Naive thymus-derived CD4-positive, alpha-beta T cell (primary cell): ENCODE data around the gene DLG4. TPM values are rescaled to one million over a fixed set of nuclear protein-coding genes. Genes with fewer than 3 reads are reported as not detected.

ENCODE experiments used
- ATAC-seq: fragments of 150-1000 bp; cut with Tn5 transposase; 2 replicates; pipeline ENCODE4 v1.10.0; 2021; ENCODE audit warnings: mild to moderate bottlenecking, moderate library complexity
- CTCF ChIA-PET: fragments of 350-600 bp; sonication (Branson Sonifier 250); formaldehyde crosslinking; loops from one replicate; lab custom pipeline; 2021; ENCODE audit warnings: antibody characterized with exemption; lab: Charles Lee
- POLR2A ChIA-PET: fragments of 350-600 bp; sonication (Branson Sonifier 250); formaldehyde crosslinking; loops from one replicate; lab custom pipeline; 2021; ENCODE audit warnings: antibody characterized with exemption, inconsistent platforms; lab: Charles Lee
- DNase-seq, 9 donors: peaks; one replicate each; pipeline versions ENCODE4 v3.0.0 to v3.0.0-alpha.2; 2020 to 2022; ENCODE audit warnings: mixed read lengths in 1 of 9
- H3K27ac ChIP-seq: one replicate; pipeline ENCODE4 v1.7.0; 2013; ENCODE audit warnings: mild to moderate bottlenecking, low read depth, low read length, moderate library complexity
- H3K27me3 ChIP-seq, 2 donors: one replicate each; pipeline ENCODE4 v1.7.0; 2013; ENCODE audit warnings: low read length in 2 of 2, mild to moderate bottlenecking in 2 of 2, moderate library complexity in 2 of 2; ENCODE audit not compliant: control insufficient read depth in 2 of 2, insufficient read depth in 2 of 2
- H3K36me3 ChIP-seq, 3 experiments: 1 replicate in 2 of 3; 2 replicates in 1 of 3; pipeline ENCODE4 v1.7.0; 2013; ENCODE audit warnings: low read length in 3 of 3, mild to moderate bottlenecking in 3 of 3, moderate library complexity in 1 of 3; ENCODE audit not compliant: insufficient read depth in 3 of 3, control insufficient read depth in 2 of 3
- H3K4me1 ChIP-seq, 2 donors: one replicate each; pipeline ENCODE4 v1.7.0; 2013; ENCODE audit warnings: low read length in 2 of 2, mild to moderate bottlenecking in 2 of 2, moderate library complexity in 1 of 2; ENCODE audit not compliant: control insufficient read depth in 2 of 2, insufficient read depth in 2 of 2
- H3K4me3 ChIP-seq: 2 replicates; pipeline ENCODE4 v1.7.0; 2013; ENCODE audit warnings: mild to moderate bottlenecking, low read length
- H3K9me3 ChIP-seq, 3 experiments: 1 replicate in 2 of 3; 2 replicates in 1 of 3; pipeline ENCODE4 v1.7.0; 2013; ENCODE audit warnings: low read length in 3 of 3; ENCODE audit not compliant: control insufficient read depth in 2 of 3
- H3K27ac Mint-ChIP-seq, 9 donors: one replicate each; pipeline ENCODE4 v1.8.0; 2020 to 2022; ENCODE audit warnings: mixed read lengths in 9 of 9, mild to moderate bottlenecking in 8 of 9, moderate library complexity in 5 of 9, inconsistent platforms in 2 of 9
- H3K27me3 Mint-ChIP-seq, 5 donors: one replicate each; pipeline ENCODE4 v1.8.0; 2021 to 2022; ENCODE audit warnings: mixed read lengths in 5 of 5, mild to moderate bottlenecking in 1 of 5
- H3K36me3 Mint-ChIP-seq, 5 donors: one replicate each; pipeline ENCODE4 v1.8.0; 2020 to 2022; ENCODE audit warnings: mixed read lengths in 5 of 5, mild to moderate bottlenecking in 3 of 5, inconsistent platforms in 1 of 5
- H3K4me1 Mint-ChIP-seq, 7 donors: one replicate each; pipeline ENCODE4 v1.8.0; 2020 to 2022; ENCODE audit warnings: mixed read lengths in 7 of 7, mild to moderate bottlenecking in 3 of 7, inconsistent platforms in 1 of 7
- H3K4me3 Mint-ChIP-seq, 10 donors: one replicate each; pipeline ENCODE4 v1.8.0; 2020 to 2022; ENCODE audit warnings: mild to moderate bottlenecking in 10 of 10, mixed read lengths in 10 of 10, moderate library complexity in 6 of 10, inconsistent platforms in 2 of 10
- H3K9me3 Mint-ChIP-seq, 11 donors: one replicate each; pipeline ENCODE4 v1.8.0; 2020 to 2022; ENCODE audit warnings: mixed read lengths in 11 of 11, mild to moderate bottlenecking in 4 of 11, inconsistent platforms in 1 of 11, moderate library complexity in 1 of 11
- intact Hi-C, 2 donors: fragments of 100-400 bp; cut with micrococcal nuclease; formaldehyde crosslinking; loops; one replicate each; pipeline ENCODE4 v1.15.1; 2023
- polyA plus RNA-seq, 2 donors: library from polyadenylated mRNA; unstranded; fragments of 300-500 nt; fragmentation: Illumina TruSeq; gene quantifications; one replicate each; pipeline ENCODE4 v1.2.3, GENCODE V29; 2021
- total RNA-seq, 6 experiments: library from RNA in 5 of 6; stranded (reverse) in 5 of 6; gene quantifications; 1 replicate in 5 of 6; 2 replicates in 1 of 6; pipeline ENCODE4 v1.2.3 and lab custom pipeline; 2021 to 2026

Gene DLG4
- total and polyA plus RNA-seq, 7 experiments from 2014 or later: 0.26 to 25.4 (median 11.4) TPM

DNA sequence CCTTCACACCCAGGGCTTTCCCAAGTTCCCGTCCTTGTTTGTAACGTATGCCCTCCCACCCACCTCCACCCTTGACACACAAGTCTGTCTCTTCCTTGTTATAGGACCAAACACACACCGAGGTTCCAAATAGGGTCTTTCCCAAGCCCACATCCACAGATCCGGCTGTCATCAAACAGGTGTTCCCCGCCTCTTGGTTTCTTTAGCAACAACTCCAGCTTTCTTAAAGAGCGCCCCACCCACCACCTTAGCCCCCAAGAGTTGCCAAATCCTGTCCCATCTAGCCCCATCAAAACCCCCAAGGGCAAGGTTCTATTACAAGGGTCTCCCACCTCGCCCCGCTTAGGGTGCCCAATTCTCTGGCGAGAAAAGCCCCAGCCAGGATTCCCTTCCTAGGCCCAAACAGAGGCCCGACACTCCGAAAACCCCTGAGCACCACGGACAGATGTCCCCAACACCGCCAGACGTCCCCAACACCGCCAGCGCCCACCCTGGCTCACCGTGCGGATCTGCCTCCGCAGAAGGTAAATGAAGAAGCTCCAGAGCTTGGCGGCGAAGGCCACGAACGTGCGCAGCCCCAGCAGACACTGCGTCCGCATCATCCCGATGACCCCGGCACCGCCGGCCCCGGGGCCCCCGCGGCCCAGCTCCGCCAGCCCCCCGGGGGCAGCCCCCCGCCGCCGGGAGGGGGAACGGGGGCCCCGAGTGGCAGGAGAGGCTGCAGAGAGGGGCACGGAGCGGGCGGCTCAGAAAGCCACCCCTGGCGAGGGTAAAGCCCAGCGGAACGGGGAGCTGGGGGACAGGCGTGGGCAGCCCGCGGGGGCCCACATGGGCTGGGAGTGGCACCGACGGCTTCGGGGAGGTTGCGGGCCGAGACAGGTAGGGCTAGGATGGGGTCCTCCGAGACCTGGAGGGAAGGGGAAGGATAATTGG lies 31.3 kb upstream of the DLG4 start:
- peaks cover 0 to 4% (median 0%) of the 10 kb centered on the region in 5 donors for H3K27me3 Mint-ChIP-seq
- DNase-seq (peak in 2 of 9 donors; percentile 29 to 64), ATAC-seq (no peak)
- H3K9me3 ChIP-seq: no peaks in the 10 kb centered on the region
- H3K27me3 ChIP-seq: no peaks in the 10 kb centered on the region
- peak overlapping the region; percentile 82 to 100 (median 97) for H3K27ac Mint-ChIP-seq
- H3K9me3 Mint-ChIP-seq: no peaks in the 10 kb centered on the region
- POLR2A ChIA-PET: interaction anchor here (0.6 to 3.8 kb wide), 11 partner anchors 10 to 436 kb away, joined by 3 to 78 read pairs (median 3); partner anchors contain the start of genes ACADVL, DLG4, DVL2 and GABARAP
- peaks cover 29 to 56% (median 42%) of the 10 kb centered on the region in 7 donors for H3K4me1 Mint-ChIP-seq
- peaks cover 4 to 38% (median 7%) of the 10 kb centered on the region in 3 experiments for H3K36me3 ChIP-seq
- peak overlapping the region; percentile 94 for H3K27ac ChIP-seq
- CTCF ChIA-PET: interaction anchor here (1.2 kb wide), 1 partner anchor 9 kb away, joined by 4 read pairs; the partner anchor contains the start of gene GABARAP
- H3K36me3 Mint-ChIP-seq: peaks cover 7 to 18% (median 13%) of the 10 kb centered on the region in 5 donors
- peak overlapping the region; percentile 91 for H3K4me3 ChIP-seq
- H3K4me1 ChIP-seq: peaks cover 22 to 32% of the 10 kb centered on the region in 2 donors
- intact Hi-C loops: loop anchor here (5.0 kb wide), 3 partner anchors 151 to 436 kb away; partner anchors contain the start of genes FGF11 (in 1 of the 2), TMEM102 (in 1 of the 2), TMEM256 (in 1 of the 2) and TP53 (in 1 of the 2)
- H3K4me3 Mint-ChIP-seq: peak overlapping the region; percentile 85 to 98 (median 96)

DNA sequence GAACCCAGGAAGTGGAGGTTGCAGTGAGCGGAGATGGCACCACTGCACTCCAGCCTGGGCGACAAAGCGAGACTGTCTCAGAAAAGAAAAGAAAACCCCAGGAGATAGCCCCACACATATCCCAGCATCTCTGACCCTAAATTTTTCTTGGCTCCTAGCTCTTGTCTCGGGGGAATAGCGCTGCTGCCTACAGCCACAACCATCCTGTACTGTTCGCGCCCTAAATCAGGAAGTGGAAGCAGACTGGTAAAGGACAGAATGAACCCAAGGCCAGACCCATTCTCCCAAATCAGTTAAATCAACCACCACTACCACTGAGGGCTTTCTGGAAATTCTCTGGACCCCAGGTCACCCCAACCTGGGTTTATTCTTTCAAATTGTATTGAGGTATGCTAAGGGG lies 30.2 kb upstream of the DLG4 start:
- H3K4me3 ChIP-seq: peak overlapping the region; percentile 91

DNA sequence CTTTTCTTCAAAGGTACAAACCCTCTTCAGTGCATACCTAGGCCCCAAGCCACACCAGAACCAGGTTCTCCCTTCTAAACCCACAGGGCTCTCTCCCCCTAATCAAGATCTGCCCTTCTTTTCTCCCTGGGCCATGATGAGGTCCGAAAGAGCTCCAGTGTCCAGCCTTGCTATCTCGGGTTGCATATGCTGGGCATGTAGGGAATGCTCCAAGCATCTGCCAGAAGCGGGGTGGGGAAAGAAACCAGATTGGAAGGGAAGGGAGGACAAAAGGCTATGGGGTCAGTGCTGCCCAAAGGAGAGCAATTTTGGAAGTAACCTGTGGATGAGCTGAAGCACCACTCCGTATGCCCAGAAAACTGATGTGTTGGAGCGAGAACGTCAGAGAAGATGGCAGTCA lies 29.6 kb upstream of the DLG4 start:
- Mint-ChIP-seq H3K4me1 (peaks cover 28 to 54% (median 42%) of the 10 kb centered on the region in 7 donors), H3K27ac (peak overlapping the region in 7 of 9 donors; percentile 1 to 95 (median 77)), H3K9me3 (no peaks in the 10 kb centered on the region), H3K27me3 (peaks cover 0 to 4% (median 0%) of the 10 kb centered on the region in 5 donors), H3K36me3 (peaks cover 5 to 18% (median 10%) of the 10 kb centered on the region in 5 donors), H3K4me3 (peak overlapping the region; percentile 39 to 97 (median 88))
- Histone ChIP-seq H3K4me3 (no peak overlapping the region), H3K9me3 (no peaks in the 10 kb centered on the region), H3K4me1 (peaks cover 22 to 32% of the 10 kb centered on the region in 2 donors), H3K36me3 (peaks cover 8 to 33% (median 14%) of the 10 kb centered on the region in 3 experiments), H3K27ac (peak overlapping the region; percentile 94), H3K27me3 (no peaks in the 10 kb centered on the region)
- DNase-seq: peak in 1 of 9 donors; percentile 5
- POLR2A ChIA-PET: interaction anchor here (1.0 to 3.8 kb wide), 3 partner anchors 8 to 236 kb away, joined by 3 to 78 read pairs (median 7); partner anchors contain the start of genes DVL2, GABARAP and PHF23
- CTCF ChIA-PET: interaction anchor here (0.6 to 1.0 kb wide), 2 partner anchors 30 to 203 kb away, joined by 3 to 4 read pairs; no protein-coding TSS in a partner anchor
- intact Hi-C loops: no loop called here
- ATAC-seq: no peak

More for the DNA sequence above, 30.2 kb upstream of the DLG4 start:
- Mint-ChIP-seq H3K9me3 (no peaks in the 10 kb centered on the region), H3K36me3 (peaks cover 7 to 18% (median 13%) of the 10 kb centered on the region in 5 donors), H3K27me3 (peaks cover 0 to 4% (median 0%) of the 10 kb centered on the region in 5 donors), H3K27ac (peak overlapping the region in 8 of 9 donors; percentile 69 to 100 (median 94)), H3K4me3 (peak overlapping the region; percentile 85 to 97 (median 94)), H3K4me1 (peaks cover 28 to 55% (median 42%) of the 10 kb centered on the region in 7 donors)
- Histone ChIP-seq H3K4me1 (peaks cover 22 to 32% of the 10 kb centered on the region in 2 donors), H3K27me3 (no peaks in the 10 kb centered on the region), H3K36me3 (peaks cover 8 to 31% (median 8%) of the 10 kb centered on the region in 3 experiments), H3K27ac (peak overlapping the region; percentile 94), H3K9me3 (no peaks in the 10 kb centered on the region)
- ATAC-seq (no peak), DNase-seq (peak in 1 of 9 donors; percentile 5)
- ChIA-PET POLR2A (interaction anchor here (1.0 to 3.8 kb wide), 3 partner anchors 9 to 236 kb away, joined by 3 to 78 read pairs (median 9); partner anchors contain the start of genes DVL2, GABARAP and PHF23), CTCF (interaction anchor here (0.6 to 1.0 kb wide), 2 partner anchors 29 to 204 kb away, joined by 3 to 4 read pairs; no protein-coding TSS in a partner anchor)
- intact Hi-C loops: loop anchor here (5.0 kb wide), 3 partner anchors 152 to 437 kb away; partner anchors contain the start of genes FGF11 (in 1 of the 2), TMEM102 (in 1 of the 2), TMEM256 (in 1 of the 2) and TP53 (in 1 of the 2)

DNA sequence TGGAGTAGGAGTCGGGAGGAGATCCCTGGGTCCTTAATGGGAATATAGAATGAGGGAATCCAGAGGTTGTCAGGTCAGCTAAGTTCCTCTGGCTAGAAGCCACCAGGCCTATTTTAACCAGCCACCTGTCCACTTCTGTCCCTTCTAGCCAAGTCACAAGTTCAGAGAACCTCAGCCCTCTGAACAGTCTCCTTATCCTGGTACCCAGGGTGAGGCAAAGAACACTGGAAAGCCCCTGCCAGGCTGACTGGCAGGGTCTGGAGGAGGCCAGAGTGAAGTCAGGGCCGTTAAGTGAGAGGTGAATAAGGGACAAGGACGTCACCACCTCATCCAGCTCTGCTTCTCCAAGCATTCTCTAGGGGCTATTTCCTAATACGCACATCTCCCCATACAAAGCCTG lies 29.2 kb upstream of the DLG4 start:
- Histone ChIP-seq H3K4me3 (no peak overlapping the region), H3K9me3 (no peaks in the 10 kb centered on the region), H3K27me3 (no peaks in the 10 kb centered on the region), H3K27ac (peak overlapping the region; percentile 94), H3K36me3 (peaks cover 8 to 33% (median 14%) of the 10 kb centered on the region in 3 experiments), H3K4me1 (peaks cover 22 to 32% of the 10 kb centered on the region in 2 donors)
- Mint-ChIP-seq H3K4me1 (peaks cover 28 to 50% (median 38%) of the 10 kb centered on the region in 7 donors), H3K27me3 (peaks cover 0 to 4% (median 0%) of the 10 kb centered on the region in 5 donors), H3K27ac (peak overlapping the region in 6 of 9 donors; percentile 1 to 95 (median 66)), H3K36me3 (peaks cover 5 to 18% (median 10%) of the 10 kb centered on the region in 5 donors), H3K4me3 (peak overlapping the region in 7 of 10 donors; percentile 39 to 97 (median 89)), H3K9me3 (no peaks in the 10 kb centered on the region)
- POLR2A ChIA-PET: interaction anchor here (1.0 to 3.8 kb wide), 3 partner anchors 8 to 237 kb away, joined by 3 to 78 read pairs (median 7); partner anchors contain the start of genes DVL2, GABARAP and PHF23
- intact Hi-C loops: no loop called here
- CTCF ChIA-PET: interaction anchor here (1.0 kb wide), 1 partner anchor 203 kb away, joined by 3 read pairs; no protein-coding TSS in a partner anchor
- ATAC-seq (no peak), DNase-seq (peak in 1 of 9 donors; percentile 3)

- Mint-ChIP-seq H3K36me3 (peaks cover 5 to 21% (median 10%) of the 10 kb centered on the region in 5 donors), H3K27ac (peak overlapping the region in 5 of 9 donors; percentile 0 to 71 (median 20)), H3K9me3 (peaks cover 0 to 6% (median 0%) of the 10 kb centered on the region in 11 donors), H3K4me1 (peaks cover 22 to 51% (median 38%) of the 10 kb centered on the region in 7 donors), H3K27me3 (peaks cover 0 to 6% (median 0%) of the 10 kb centered on the region in 5 donors), H3K4me3 (no peak overlapping the region)
- Histone ChIP-seq H3K9me3 (no peaks in the 10 kb centered on the region), H3K4me3 (no peak overlapping the region), H3K36me3 (peaks cover 8 to 35% (median 14%) of the 10 kb centered on the region in 3 experiments), H3K4me1 (peaks cover 15 to 28% of the 10 kb centered on the region in 2 donors), H3K27me3 (no peaks in the 10 kb centered on the region), H3K27ac (peak overlapping the region; percentile 20)
- intact Hi-C loops: no loop called here
- CTCF ChIA-PET: interaction anchor here (2.2 kb wide), 1 partner anchor 23 kb away, joined by 6 read pairs; no protein-coding TSS in a partner anchor
- peak in 1 of 9 donors; percentile 3 for DNase-seq
- no peak for ATAC-seq
- POLR2A ChIA-PET: interaction anchor here (0.6 to 2.5 kb wide), 3 partner anchors 13 to 32 kb away, joined by 3 to 6 read pairs (median 6); partner anchors contain the start of gene DVL2
Observed at GRCh38 chr17:7246779-7247178, 27.1 kb upstream of the DLG4 start.
